ENCODE measurements around the gene EMILIN1.

DNA sequence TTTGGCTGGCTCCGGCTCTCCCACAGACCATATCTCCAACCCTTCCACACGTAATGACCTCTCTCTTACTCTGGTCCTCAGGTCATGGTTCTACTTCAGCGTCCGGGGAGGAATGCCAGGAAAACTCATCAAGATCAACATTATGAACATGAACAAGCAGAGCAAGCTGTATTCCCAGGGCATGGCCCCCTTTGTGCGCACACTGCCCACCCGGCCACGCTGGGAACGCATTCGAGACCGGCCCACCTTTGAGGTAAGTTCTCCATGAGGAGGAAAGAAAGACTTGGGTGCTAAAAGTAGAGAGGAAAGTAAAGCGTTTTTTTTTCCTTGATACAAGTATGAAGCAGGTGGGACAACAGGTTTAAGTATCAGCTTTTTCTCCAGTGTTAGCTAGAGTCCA is 25.1 kb upstream of the EMILIN1 start:
- TF ChIP-seq, protein P1, sequence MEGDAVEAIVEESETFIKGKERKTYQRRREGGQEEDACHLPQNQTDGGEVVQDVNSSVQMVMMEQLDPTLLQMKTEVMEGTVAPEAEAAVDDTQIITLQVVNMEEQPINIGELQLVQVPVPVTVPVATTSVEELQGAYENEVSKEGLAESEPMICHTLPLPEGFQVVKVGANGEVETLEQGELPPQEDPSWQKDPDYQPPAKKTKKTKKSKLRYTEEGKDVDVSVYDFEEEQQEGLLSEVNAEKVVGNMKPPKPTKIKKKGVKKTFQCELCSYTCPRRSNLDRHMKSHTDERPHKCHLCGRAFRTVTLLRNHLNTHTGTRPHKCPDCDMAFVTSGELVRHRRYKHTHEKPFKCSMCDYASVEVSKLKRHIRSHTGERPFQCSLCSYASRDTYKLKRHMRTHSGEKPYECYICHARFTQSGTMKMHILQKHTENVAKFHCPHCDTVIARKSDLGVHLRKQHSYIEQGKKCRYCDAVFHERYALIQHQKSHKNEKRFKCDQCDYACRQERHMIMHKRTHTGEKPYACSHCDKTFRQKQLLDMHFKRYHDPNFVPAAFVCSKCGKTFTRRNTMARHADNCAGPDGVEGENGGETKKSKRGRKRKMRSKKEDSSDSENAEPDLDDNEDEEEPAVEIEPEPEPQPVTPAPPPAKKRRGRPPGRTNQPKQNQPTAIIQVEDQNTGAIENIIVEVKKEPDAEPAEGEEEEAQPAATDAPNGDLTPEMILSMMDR (IDR thresholded peaks at IDR 0.05), result no peak
- TF ChIP-seq EZH2 (IDR thresholded peaks at IDR 0.05; ENCODE audit: borderline replicate concordance, insufficient read depth, low read depth, low read length, poor library complexity, severe bottlenecking), result no peak
